HG03103 (cell line): Measurements from ENCODE around the gene THSD4.

ENCODE experiments used
- ATAC-seq: cut with Tn5 transposase; IDR thresholded peaks from one replicate; pipeline ENCODE4 v1.9.1; 2021; ENCODE audit warnings: low read depth; ENCODE audit not compliant: unreplicated experiment

Gene THSD4

GRCh38 chr15:71461748-71462147 is 346.5 kb downstream of the THSD4 start:
- ATAC-seq, result no peak

GRCh38 chr15:71462638-71463037 is 347.4 kb downstream of the THSD4 start:
- no peak for ATAC-seq

GRCh38 chr15:71463156-71463665 is 347.9 kb downstream of the THSD4 start:
- ATAC-seq, result no peak

- ATAC-seq, result no peak
Observed at GRCh38 chr15:71465131-71465955, 350.1 kb downstream of the THSD4 start.

- no peak for ATAC-seq
Observed at GRCh38 chr15:71468715-71469114, 353.4 kb downstream of the THSD4 start.

- no peak for ATAC-seq
Observed at GRCh38 chr15:71469413-71469812, 354.1 kb downstream of the THSD4 start.

- no peak for ATAC-seq
Observed at GRCh38 chr15:71471347-71471746, 356.1 kb downstream of the THSD4 start.

GRCh38 chr15:71472566-71472965 is 357.3 kb downstream of the THSD4 start:
- no peak for ATAC-seq

- no peak for ATAC-seq
Observed at GRCh38 chr15:71473751-71474150, 358.5 kb downstream of the THSD4 start.

GRCh38 chr15:71476823-71477222 is 361.6 kb downstream of the THSD4 start:
- no peak for ATAC-seq

- no peak for ATAC-seq
Observed at GRCh38 chr15:71480556-71480955, 365.3 kb downstream of the THSD4 start.

GRCh38 chr15:71484080-71484479 is 368.8 kb downstream of the THSD4 start:
- ATAC-seq, result no peak

- no peak for ATAC-seq
Observed at GRCh38 chr15:71485094-71485693, 369.9 kb downstream of the THSD4 start.

- ATAC-seq, result no peak
Observed at GRCh38 chr15:71489570-71489969, 374.3 kb downstream of the THSD4 start.

GRCh38 chr15:71493526-71493925 is 378.3 kb downstream of the THSD4 start:
- no peak for ATAC-seq

- no peak for ATAC-seq
Observed at GRCh38 chr15:71494563-71495397, 379.5 kb downstream of the THSD4 start.

GRCh38 chr15:71495398-71495780 is 380.1 kb downstream of the THSD4 start:
- no peak for ATAC-seq

GRCh38 chr15:71496336-71496955 is 381.2 kb downstream of the THSD4 start:
- no peak for ATAC-seq

- ATAC-seq, result no peak
Observed at GRCh38 chr15:71501344-71502076, 386.2 kb downstream of the THSD4 start.

- ATAC-seq, result no peak
Observed at GRCh38 chr15:71502077-71502432, 386.8 kb downstream of the THSD4 start.
